ENCODE data around the gene APBB1IP. TPM values are rescaled to one million over a fixed set of nuclear protein-coding genes. Genes with fewer than 3 reads are reported as not detected.

The APBB1IP gene
- total RNA-seq, 1 experiment from 2014 or later, result 0.22 TPM

- no peak for TF ChIP-seq ATF2 (CRISPR knock-in tag; IDR thresholded peaks at IDR 0.05; ENCODE audit: borderline replicate concordance, low read depth)
- TF ChIP-seq RELA (CRISPR knock-in tag; IDR thresholded peaks at IDR 0.05; ENCODE audit: borderline replicate concordance), result no peak
- TF ChIP-seq USF1 (CRISPR knock-in tag; IDR thresholded peaks at IDR 0.05), result no peak
- TF ChIP-seq IRF2 (CRISPR knock-in tag; IDR thresholded peaks at IDR 0.05; ENCODE audit: borderline replicate concordance, low read depth), result no peak
- TF ChIP-seq ZNF396 (CRISPR knock-in tag; IDR thresholded peaks at IDR 0.05; ENCODE audit: borderline replicate concordance), result no peak
- no peak for TF ChIP-seq CTCF (IDR thresholded peaks at IDR 0.05)
- no peak for TF ChIP-seq JUN (CRISPR knock-in tag; IDR thresholded peaks at IDR 0.05)
- no peak for TF ChIP-seq NFYB (CRISPR knock-in tag; conservative IDR thresholded peaks at IDR 0.05; ENCODE audit: low read depth)
- TF ChIP-seq ZNF423 (CRISPR knock-in tag; IDR thresholded peaks at IDR 0.05), result no peak
These were observed 133.5 kb downstream of the APBB1IP start (continued) for GRCh38 chr10:26571655-26572054.

- ChIA-PET POLR2A (no interaction called here), CTCF (interaction anchor here (1.4 kb wide), 1 partner anchor 238 kb away, joined by 3 read pairs; no protein-coding TSS in a partner anchor)
- TF ChIP-seq PRRX2 (CRISPR knock-in tag; IDR thresholded peaks at IDR 0.05) (no peak), FOXJ3 (CRISPR knock-in tag; IDR thresholded peaks at IDR 0.05; ENCODE audit: borderline replicate concordance) (no peak), STAT6 (CRISPR knock-in tag; conservative IDR thresholded peaks at IDR 0.05; ENCODE audit: low read depth) (no peak), ZNF317 (CRISPR knock-in tag; IDR thresholded peaks at IDR 0.05; ENCODE audit: borderline replicate concordance, low read depth) (no peak), CDX4 (CRISPR knock-in tag; IDR thresholded peaks at IDR 0.05; ENCODE audit: borderline replicate concordance) (no peak), ATF1 (CRISPR knock-in tag; IDR thresholded peaks at IDR 0.05) (no peak), USF2 (CRISPR knock-in tag; IDR thresholded peaks at IDR 0.05) (no peak), NFYB (CRISPR knock-in tag; conservative IDR thresholded peaks at IDR 0.05; ENCODE audit: low read depth) (no peak), ZNF425 (CRISPR knock-in tag; conservative IDR thresholded peaks at IDR 0.05) (no peak), FOXP4 (CRISPR knock-in tag; IDR thresholded peaks at IDR 0.05) (no peak), JUN (CRISPR knock-in tag; IDR thresholded peaks at IDR 0.05) (no peak), CTCF (IDR thresholded peaks at IDR 0.05) (no peak), IRF2 (CRISPR knock-in tag; IDR thresholded peaks at IDR 0.05; ENCODE audit: borderline replicate concordance, low read depth) (no peak), NR1H2 (CRISPR knock-in tag; IDR thresholded peaks at IDR 0.05) (no peak), ZNF416 (CRISPR knock-in tag; IDR thresholded peaks at IDR 0.05) (no peak), ZNF396 (CRISPR knock-in tag; IDR thresholded peaks at IDR 0.05; ENCODE audit: borderline replicate concordance) (no peak)
- peak; percentile 98 for ATAC-seq
- Mint-ChIP-seq H3K4me1 (peaks cover 5% of the 10 kb centered on the region), H3K4me3 (no peak overlapping the region), H3K9me3 (peaks cover 28% of the 10 kb centered on the region), H3K27ac (no peak overlapping the region), H3K36me3 (peaks cover 12% of the 10 kb centered on the region), H3K27me3 (ENCODE audit: low read depth) (no peaks in the 10 kb centered on the region)
- peak; percentile 32 for DNase-seq (ENCODE audit: low spot score)
These were observed 135.5 kb downstream of the APBB1IP start for GRCh38 chr10:26573674-26574073.
